Body of pancreas (tissue), 4 donors: Measurements from ENCODE around the gene ATP8B2. TPM values are rescaled to one million over a fixed set of nuclear protein-coding genes. Genes with fewer than 3 reads are reported as not detected.

ENCODE experiments used
- ATAC-seq: fragments of 150-250 bp; one replicate; pipeline ENCODE4 v1.9.1; 2016
- DNase-seq, 4 donors: peaks; one replicate each; pipeline ENCODE4 v3.0.0-alpha.2; 2019
- H3K27ac ChIP-seq, 4 donors: fragments of 200-600 bp; sonication (generic); 1 replicate in 3 of 4; 2 replicates in 1 of 4; pipeline versions ENCODE4 v1.5.1 to v1.6.1; 2016 to 2019; ENCODE audit warnings: mild to moderate bottlenecking in 1 of 4, mixed read lengths in 1 of 4, moderate library complexity in 1 of 4
- H3K27me3 ChIP-seq, 2 donors: fragments of 200-600 bp; sonication (generic); one replicate each; pipeline ENCODE4 v1.6.0; 2016; ENCODE audit warnings: mild to moderate bottlenecking in 1 of 2
- H3K36me3 ChIP-seq, 2 donors: fragments of 200-600 bp; sonication (generic); replicated peaks in 1 of 2; 2 replicates each; pipeline ENCODE4 v1.5.1; 2016; ENCODE audit warnings: low read depth in 2 of 2; ENCODE audit not compliant: insufficient read depth in 1 of 2
- H3K4me1 ChIP-seq: fragments of 200-600 bp; sonication (generic); one replicate; pipeline ENCODE4 v1.6.0; 2016
- H3K4me3 ChIP-seq, 2 donors: fragments of 200-600 bp; sonication (generic); 1 replicate in 1 of 2; 2 replicates in 1 of 2; pipeline ENCODE4 v1.5.1; 2016 to 2019
- H3K9me3 ChIP-seq, 3 donors: fragments of 200-600 bp; sonication (generic); 1 replicate in 2 of 3; 2 replicates in 1 of 3; pipeline ENCODE4 v1.5.1; 2016
- POLR2A ChIP-seq, 3 donors: fragments of 450-650 bp; IDR thresholded peaks; one replicate each; pipeline ENCODE4 v1.6.1; 2016; ENCODE audit warnings: antibody characterized with exemption in 3 of 3, mild to moderate bottlenecking in 2 of 3
- WGBS, 2 donors: methylation state at CpG; one replicate each; pipeline ENCODE4 v1.1.5; 2017; 5-methylcytosine and 5-hydroxymethylcytosine counted together
- intact Hi-C: fragments of 100-400 bp; cut with DNase I; formaldehyde crosslinking; loops from one replicate; pipeline ENCODE4 v1.15.1; 2023
- total RNA-seq, 2 donors: library from RNA; depleted of rRNA; stranded (reverse); fragments of >200 nt; gene quantifications; one replicate each; pipeline ENCODE4 v1.1.0, GENCODE V29; 2016
- TF ChIP-seq, protein P1 (sequence below), 7 experiments: fragments of 450-650 bp in 4 of 7; fragments of 200-600 bp in 3 of 7; sonication (generic) in 3 of 7; IDR thresholded peaks; one replicate each; pipeline ENCODE4 v1.5.1; 2016 to 2019; ENCODE audit warnings: antibody characterized with exemption in 7 of 7

Gene ATP8B2
- total RNA-seq, 2 donors from 2014 or later, result 10.9 to 16.3 TPM

DNA sequence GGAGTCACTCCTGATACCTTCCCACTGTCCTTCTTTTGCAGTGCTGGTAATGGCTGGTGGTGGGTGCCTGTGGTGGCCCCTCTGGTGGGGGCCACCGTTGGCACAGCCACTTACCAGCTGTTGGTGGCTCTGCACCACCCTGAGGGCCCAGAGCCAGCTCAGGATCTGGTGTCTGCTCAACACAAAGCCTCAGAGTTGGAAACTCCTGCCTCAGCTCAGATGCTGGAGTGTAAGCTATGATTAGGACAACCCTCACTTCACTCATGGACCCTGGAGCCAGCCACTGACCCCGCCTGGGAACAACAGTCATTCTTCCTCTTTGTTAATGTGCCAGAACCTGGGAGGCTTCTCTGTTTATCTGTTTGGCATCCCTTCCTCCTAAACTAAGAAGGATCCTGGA lies 1.1 kb upstream of the ATP8B2 start:
- no peak for DNase-seq
- WGBS, 2 donors, result 62 to 71% methylated on average over 1 to 2 of the region's 2 CpGs
- no peak for TF ChIP-seq POLR2A (IDR thresholded peaks at IDR 0.05)
- TF ChIP-seq, protein P1, sequence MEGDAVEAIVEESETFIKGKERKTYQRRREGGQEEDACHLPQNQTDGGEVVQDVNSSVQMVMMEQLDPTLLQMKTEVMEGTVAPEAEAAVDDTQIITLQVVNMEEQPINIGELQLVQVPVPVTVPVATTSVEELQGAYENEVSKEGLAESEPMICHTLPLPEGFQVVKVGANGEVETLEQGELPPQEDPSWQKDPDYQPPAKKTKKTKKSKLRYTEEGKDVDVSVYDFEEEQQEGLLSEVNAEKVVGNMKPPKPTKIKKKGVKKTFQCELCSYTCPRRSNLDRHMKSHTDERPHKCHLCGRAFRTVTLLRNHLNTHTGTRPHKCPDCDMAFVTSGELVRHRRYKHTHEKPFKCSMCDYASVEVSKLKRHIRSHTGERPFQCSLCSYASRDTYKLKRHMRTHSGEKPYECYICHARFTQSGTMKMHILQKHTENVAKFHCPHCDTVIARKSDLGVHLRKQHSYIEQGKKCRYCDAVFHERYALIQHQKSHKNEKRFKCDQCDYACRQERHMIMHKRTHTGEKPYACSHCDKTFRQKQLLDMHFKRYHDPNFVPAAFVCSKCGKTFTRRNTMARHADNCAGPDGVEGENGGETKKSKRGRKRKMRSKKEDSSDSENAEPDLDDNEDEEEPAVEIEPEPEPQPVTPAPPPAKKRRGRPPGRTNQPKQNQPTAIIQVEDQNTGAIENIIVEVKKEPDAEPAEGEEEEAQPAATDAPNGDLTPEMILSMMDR (IDR thresholded peaks at IDR 0.05), result no peak
- H3K36me3 ChIP-seq, result no peaks in the 10 kb centered on the region
- intact Hi-C loops, result no loop called here
- ATAC-seq, result no peak
- H3K27ac ChIP-seq, result no peak overlapping the region
- no peak overlapping the region for H3K4me3 ChIP-seq
- H3K4me1 ChIP-seq, result peaks cover 50% of the 10 kb centered on the region
- H3K9me3 ChIP-seq, result no peaks in the 10 kb centered on the region
- no peaks in the 10 kb centered on the region for H3K27me3 ChIP-seq

DNA sequence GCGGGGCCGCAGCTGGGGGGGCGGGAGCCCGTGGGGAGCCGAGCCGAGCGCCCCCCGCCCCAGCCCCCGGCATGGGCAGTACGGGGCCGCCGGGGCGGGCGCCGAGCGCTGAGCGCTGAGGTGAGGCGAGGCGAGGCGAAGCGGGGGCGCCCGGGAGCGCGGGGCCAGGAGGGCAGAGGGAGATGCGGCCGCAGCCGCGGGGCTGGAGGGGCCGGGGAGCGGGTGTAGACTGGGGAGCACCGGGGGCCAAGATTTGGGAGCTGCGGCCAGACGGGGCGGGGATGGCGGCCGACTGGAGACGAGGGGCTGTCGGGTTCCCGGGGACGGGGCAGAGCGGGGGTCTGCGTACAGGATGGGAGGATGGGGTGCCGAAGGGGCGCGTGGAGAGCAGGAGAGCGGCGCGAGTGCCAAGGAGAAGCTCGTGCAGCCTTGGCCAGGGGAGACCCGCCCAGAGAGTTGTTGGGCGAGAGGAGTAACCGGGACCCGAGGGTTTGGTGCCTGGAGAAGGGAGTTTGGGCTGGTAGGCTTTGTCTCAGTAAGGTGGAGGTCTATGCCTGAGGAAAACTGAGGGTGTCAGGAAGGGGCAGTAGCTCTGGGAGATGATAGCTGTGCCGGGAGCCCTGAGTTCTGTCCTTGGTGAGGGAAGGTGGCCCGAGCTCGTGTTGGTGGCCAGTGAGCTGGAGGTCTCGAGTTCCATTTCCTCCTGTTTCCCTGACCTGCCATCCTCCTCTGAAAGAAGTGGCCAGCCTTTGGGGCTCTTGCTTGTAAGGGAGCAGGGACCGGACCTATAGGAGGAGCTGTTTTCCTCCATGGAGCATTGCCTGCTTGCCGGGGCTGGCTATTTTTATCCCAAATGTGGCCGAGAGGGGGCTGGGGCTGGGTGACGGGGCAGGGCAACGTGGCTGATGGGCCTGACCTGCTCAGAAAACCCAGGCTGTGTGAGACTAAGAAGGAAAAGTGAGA lies 539 bp downstream of the ATP8B2 start:
- 1 to 8% methylated on average over 14 to 54 of the region's 63 CpGs for WGBS, 2 donors
- intact Hi-C loops, result no loop called here
- no peaks in the 10 kb centered on the region for H3K36me3 ChIP-seq
- peak overlapping the region; percentile 44 to 61 (median 48) for H3K27ac ChIP-seq
- H3K9me3 ChIP-seq, result no peaks in the 10 kb centered on the region
- DNase-seq (peak; percentile 53 to 66 (median 64)), ATAC-seq (peak; percentile 31)
- no peaks in the 10 kb centered on the region for H3K27me3 ChIP-seq
- peak overlapping the region; percentile 21 to 25 for H3K4me3 ChIP-seq
- H3K4me1 ChIP-seq, result peaks cover 49% of the 10 kb centered on the region
- TF ChIP-seq POLR2A (IDR thresholded peaks at IDR 0.05), result peak in 1 of 3 donors; percentile 26
- TF ChIP-seq, protein P1 (IDR thresholded peaks at IDR 0.05), result peak; percentile 24 to 56 (median 43)

DNA sequence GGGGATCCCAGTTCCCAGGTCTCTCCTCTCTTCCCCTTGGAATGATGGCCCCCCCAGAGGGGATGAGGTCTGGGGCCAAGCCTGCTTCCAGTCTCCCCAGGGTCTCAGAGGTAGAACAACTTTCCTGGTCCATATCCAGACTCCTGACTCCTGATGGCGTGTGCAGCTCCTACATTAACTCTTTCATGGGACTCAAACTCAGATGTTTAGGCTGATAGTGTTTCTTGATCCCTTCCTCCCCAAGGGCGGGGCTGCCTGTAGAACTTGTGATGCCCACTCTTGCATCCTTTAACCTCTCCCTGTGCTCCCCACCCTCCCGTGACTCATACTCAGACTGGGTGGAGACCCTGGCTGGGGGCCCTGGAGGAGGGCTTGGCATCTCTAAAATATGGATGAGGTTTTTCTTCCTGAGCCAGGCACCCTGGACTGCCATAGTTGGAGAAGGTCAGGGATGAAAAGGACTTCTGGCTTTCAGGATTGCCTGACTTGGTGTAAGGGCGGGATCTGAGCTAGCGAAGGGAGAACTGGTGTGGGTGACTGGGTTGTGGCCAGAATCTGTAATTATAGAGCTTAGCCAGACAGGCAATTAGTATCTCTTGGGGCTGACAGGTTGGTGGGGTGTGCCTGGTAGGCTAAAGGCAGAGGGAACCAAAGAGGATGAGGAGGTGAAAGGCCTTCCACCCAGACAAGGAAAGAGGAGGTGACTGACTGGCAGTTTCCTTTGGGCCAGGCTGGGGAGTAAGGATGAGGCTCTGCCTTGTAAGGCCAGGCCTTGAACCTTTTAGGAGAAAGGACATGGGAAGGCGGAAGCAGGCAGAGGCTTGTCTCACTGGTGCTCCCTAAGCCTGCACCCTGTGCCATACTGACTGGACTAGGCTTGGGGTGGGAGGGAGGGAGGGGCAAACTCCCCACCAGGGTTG lies 1.5 kb downstream of the ATP8B2 start:
- peaks cover 46% of the 10 kb centered on the region for H3K4me1 ChIP-seq
- peak overlapping the region; percentile 44 to 61 (median 48) for H3K27ac ChIP-seq
- TF ChIP-seq, protein P1 (IDR thresholded peaks at IDR 0.05), result no peak
- TF ChIP-seq POLR2A (IDR thresholded peaks at IDR 0.05), result no peak
- no peaks in the 10 kb centered on the region for H3K9me3 ChIP-seq
- H3K4me3 ChIP-seq, result no peak overlapping the region
- no peaks in the 10 kb centered on the region for H3K36me3 ChIP-seq
- DNase-seq (peak in 2 of 4 donors; percentile 16 to 40), ATAC-seq (no peak)
- WGBS, 2 donors, result 64 to 67% methylated on average over 6 of the region's 6 CpGs
- no peaks in the 10 kb centered on the region for H3K27me3 ChIP-seq
- intact Hi-C loops, result no loop called here

- 27 to 29% methylated on average over 5 of the region's 5 CpGs for WGBS, 2 donors
- DNase-seq (no peak), ATAC-seq (no peak)
- peak overlapping the region in 2 of 4 donors; percentile 18 to 49 for H3K27ac ChIP-seq
- intact Hi-C loops, result no loop called here
- TF ChIP-seq POLR2A (IDR thresholded peaks at IDR 0.05), result no peak
- TF ChIP-seq, protein P1 (IDR thresholded peaks at IDR 0.05), result no peak
- H3K4me3 ChIP-seq, result no peak overlapping the region
- H3K36me3 ChIP-seq, result no peaks in the 10 kb centered on the region
- peaks cover 46% of the 10 kb centered on the region for H3K4me1 ChIP-seq
- H3K27me3 ChIP-seq, result no peaks in the 10 kb centered on the region
- no peaks in the 10 kb centered on the region for H3K9me3 ChIP-seq
Observed at GRCh38 chr1:154327466-154328317, 2.4 kb downstream of the ATP8B2 start.
